AG10803 (cell line): ENCODE data around the gene REXO4.

Source experiments
- DNase-seq: peaks from one replicate; pipeline ENCODE4 v3.0.0; 2010; ENCODE audit warnings: low read depth
- H3K4me3 ChIP-seq: 2 replicates; pipeline ENCODE4 v1.5.1; 2011; ENCODE audit warnings: mild to moderate bottlenecking, low read length, control low read depth
- TF ChIP-seq, protein P1 (sequence below): conservative IDR thresholded peaks from 2 replicates; pipeline ENCODE4 v1.5.1; 2011; ENCODE audit warnings: mild to moderate bottlenecking, low read length, control low read depth, inconsistent platforms

REXO4 gene

DNA sequence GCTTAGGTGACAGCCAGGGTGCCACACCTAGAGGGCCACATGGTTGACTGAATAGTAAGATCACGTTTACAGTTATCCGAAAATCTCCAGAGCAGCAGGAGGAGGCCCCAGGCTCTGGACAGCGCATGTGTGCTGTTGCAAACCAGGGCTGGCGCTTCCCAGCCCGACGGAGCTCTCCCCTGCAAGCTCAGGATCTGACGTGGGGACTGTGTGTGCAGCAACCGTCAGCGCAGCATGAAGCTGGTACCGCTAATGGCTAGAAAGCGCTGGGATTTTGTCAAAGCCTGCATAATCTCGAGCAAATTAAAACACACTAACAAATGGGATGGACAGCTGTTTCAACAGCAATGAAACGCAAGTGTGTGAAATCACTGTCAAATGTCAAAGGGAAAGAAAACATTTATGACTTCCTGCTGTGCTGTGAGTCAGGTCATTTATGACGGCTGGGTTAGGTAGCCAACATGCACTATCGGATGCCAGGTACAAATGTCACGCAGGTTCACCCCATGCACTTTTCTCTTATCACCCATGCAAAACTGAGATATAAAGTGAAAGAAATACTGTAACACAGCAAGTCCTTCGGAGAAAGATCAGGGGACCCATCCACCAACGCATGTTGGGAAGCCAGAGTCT lies 49.4 kb downstream of the REXO4 start:
- DNase-seq, result no peak
- TF ChIP-seq, protein P1, sequence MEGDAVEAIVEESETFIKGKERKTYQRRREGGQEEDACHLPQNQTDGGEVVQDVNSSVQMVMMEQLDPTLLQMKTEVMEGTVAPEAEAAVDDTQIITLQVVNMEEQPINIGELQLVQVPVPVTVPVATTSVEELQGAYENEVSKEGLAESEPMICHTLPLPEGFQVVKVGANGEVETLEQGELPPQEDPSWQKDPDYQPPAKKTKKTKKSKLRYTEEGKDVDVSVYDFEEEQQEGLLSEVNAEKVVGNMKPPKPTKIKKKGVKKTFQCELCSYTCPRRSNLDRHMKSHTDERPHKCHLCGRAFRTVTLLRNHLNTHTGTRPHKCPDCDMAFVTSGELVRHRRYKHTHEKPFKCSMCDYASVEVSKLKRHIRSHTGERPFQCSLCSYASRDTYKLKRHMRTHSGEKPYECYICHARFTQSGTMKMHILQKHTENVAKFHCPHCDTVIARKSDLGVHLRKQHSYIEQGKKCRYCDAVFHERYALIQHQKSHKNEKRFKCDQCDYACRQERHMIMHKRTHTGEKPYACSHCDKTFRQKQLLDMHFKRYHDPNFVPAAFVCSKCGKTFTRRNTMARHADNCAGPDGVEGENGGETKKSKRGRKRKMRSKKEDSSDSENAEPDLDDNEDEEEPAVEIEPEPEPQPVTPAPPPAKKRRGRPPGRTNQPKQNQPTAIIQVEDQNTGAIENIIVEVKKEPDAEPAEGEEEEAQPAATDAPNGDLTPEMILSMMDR, result no peak
- no peak overlapping the region for H3K4me3 ChIP-seq

GRCh38 chr9:133367778-133368177 lies 50.0 kb downstream of the REXO4 start:
- no peak overlapping the region for H3K4me3 ChIP-seq
- TF ChIP-seq, protein P1, result no peak
- no peak for DNase-seq

DNA sequence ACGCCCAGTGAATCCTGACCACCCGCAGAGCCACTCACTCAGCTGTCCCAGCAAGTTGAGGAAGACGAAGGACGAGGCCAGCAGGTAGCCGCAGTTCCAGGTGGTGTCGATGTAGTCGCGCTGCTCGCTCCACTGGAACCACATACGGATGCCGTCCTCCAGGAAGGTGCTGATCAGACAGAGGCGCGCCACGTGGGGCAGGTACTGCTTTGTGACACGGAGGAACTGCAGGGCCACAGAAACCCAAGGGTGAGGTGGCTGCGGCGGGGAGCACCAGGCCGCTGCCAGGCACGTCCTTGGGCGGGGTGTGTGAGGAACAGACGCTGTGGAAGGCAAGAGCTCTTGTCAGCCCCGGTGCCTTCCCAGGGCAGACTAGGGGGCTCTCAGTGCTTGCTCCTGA lies 50.6 kb downstream of the REXO4 start:
- TF ChIP-seq, protein P1, result no peak
- no peak for DNase-seq
- H3K4me3 ChIP-seq, result no peak overlapping the region

DNA sequence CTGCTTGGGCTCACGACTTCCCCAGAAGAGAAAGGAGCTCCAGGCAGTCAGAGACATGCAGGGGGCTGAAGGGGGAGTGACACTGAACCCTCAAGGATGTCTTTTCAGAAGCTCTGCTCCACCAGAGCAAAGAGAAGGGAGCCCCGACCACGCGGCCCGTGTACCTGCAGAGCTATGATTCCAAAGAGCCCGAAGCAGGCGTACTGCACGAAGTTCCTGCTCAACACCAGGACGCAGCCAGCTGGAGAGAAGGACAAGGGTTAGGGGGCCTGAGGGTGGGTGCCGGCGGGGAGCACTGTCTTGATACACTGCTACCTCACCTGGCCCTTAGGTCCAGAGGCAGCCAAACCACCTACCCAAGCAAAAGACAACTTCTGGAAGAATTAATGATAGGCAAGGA lies 51.4 kb downstream of the REXO4 start:
- no peak overlapping the region for H3K4me3 ChIP-seq
- TF ChIP-seq, protein P1, result no peak
- no peak for DNase-seq

GRCh38 chr9:133362359-133363044 lies 55.3 kb downstream of the REXO4 start:
- DNase-seq, result no peak
- no peak overlapping the region for H3K4me3 ChIP-seq
- TF ChIP-seq, protein P1, result no peak

DNA sequence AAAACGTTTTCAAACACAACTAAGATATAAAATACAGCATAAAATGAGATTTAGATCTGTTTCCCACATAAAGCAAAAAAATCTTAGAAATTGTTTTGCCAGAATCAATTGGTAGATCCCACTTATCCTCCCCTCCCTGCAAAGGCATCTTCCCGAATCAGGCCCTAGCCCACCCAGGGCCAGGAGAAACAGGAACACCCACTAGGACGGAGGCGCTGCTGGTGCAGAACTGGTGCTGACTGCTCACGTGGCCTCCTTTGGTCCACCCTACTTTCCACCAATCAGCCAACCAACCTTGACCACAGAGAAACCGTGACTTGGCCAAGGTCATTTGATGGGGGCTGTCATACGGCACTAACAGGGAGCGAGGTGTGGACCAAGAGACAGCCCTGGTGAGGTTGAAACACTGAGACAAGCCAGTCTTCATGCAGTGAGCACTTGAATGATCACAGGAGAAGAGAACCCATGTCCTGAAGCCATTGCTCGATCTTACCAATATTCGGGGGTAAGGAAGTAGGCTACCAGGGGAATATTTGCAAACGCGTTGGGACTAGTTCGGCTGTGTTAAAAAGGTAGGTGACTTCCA lies 56.2 kb downstream of the REXO4 start:
- TF ChIP-seq, protein P1, result no peak
- no peak overlapping the region for H3K4me3 ChIP-seq
- DNase-seq, result no peak
